H4 (cell line): Measurements from ENCODE around the gene ZDHHC8. TPM values are rescaled to one million over a fixed set of nuclear protein-coding genes. Genes with fewer than 3 reads are reported as not detected.

Source experiments
- DNase-seq: peaks from one replicate; pipeline ENCODE4 v3.0.0-alpha.2; 2015; ENCODE audit warnings: low spot score
- total RNA-seq: library from RNA; depleted of rRNA; stranded (reverse); fragments of >200 nt; shearing (Covaris generic); gene quantifications from 2 replicates; pipeline ENCODE4 v1.2.3, GENCODE V29; 2014

Gene ZDHHC8
- total RNA-seq, 1 experiment from 2014 or later, result 6.9 TPM

DNA sequence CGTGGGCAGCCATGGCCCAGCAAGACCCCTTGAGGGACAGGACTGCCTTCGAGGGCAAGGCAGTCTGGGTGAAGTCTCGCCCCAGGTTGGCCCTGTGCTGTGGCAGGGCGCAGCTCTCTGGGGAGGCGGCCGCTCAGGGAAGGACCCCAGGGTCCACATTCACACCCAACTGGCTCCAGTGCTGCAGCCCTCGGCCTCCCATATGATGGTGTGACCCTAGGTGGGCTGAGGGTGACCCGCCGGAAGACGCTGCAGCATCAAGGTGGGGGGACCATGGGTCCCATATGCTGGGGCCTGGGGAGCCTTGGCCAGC is 47.3 kb downstream of the ZDHHC8 start:
- DNase-seq, result no peak

DNA sequence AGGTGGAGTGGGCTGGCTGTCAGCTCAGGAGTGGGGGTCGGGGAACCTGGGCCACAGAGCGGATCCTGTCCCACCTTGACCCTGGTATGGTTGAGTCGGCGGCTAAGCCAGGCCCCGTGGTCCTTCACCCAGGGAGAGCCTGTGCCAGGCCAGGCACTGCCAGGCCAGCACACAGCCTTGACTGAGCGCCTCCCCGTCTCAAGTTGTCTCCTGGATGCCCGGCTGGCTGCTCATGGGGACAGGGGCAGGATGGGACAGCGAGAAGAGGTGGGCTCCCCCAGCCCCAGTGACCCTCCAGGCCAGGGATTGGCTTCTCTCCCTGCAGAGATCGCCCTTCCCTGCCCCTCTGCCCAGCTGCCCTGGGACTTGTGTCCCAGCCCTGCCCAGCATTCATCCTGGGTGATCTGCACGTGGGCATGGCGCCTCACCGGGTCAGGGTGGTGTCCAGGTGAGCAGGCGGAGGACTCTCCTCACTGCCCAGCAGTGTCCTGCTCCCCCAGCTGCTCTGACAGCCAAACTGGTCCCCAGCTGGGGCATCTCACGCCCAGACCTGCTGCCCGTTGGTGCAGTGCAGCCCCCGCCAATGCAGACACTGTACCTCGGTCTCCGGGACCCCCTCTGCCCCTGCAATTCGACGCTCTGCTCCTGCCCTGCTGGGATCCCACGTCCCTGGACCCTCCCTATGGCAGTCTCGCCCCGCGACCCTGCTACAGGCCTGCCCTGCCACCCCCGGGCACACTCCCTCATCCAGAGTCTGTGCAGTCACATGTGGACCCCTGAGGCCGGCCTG is 48.0 kb downstream of the ZDHHC8 start:
- DNase-seq, result no peak

DNA sequence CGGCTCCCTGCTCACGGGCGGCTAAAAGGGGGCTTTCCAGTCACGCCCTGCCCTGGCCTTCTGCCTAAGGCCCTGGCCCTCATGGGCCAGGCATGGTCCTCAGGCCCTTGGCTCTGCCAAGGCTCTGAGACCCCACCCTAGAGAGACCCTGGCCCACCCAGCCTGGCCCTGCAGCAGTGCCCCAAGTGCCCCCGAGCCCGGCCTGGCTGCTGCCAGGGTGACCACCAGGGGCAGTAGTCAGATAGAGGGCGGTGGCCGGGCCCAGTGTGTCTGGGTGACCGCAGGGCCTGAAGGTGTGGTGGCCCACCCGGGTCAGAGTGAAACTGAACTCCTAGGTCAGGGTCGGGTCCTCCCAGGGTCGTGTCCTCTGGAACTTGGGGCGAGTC is 48.6 kb downstream of the ZDHHC8 start:
- no peak for DNase-seq

DNA sequence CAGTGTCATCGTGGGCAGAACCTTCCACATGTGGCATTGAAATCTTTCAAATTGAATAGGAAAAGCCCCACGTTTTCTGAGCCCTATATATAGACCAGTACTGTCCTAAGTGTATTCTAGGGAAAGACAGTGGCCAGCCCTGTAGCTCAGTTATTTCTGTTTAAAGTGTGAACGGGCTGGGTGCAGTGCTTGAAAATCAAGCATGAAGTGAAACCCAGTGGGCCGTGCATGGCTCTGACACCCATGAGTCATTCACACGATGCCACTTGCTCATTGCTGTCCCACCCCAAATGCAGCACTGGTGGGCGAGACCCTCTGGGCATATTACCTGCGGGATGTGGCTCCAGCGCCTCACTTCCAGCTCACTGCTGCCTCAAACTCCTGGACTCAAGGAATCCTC is 49.0 kb downstream of the ZDHHC8 start:
- DNase-seq, result no peak

DNA sequence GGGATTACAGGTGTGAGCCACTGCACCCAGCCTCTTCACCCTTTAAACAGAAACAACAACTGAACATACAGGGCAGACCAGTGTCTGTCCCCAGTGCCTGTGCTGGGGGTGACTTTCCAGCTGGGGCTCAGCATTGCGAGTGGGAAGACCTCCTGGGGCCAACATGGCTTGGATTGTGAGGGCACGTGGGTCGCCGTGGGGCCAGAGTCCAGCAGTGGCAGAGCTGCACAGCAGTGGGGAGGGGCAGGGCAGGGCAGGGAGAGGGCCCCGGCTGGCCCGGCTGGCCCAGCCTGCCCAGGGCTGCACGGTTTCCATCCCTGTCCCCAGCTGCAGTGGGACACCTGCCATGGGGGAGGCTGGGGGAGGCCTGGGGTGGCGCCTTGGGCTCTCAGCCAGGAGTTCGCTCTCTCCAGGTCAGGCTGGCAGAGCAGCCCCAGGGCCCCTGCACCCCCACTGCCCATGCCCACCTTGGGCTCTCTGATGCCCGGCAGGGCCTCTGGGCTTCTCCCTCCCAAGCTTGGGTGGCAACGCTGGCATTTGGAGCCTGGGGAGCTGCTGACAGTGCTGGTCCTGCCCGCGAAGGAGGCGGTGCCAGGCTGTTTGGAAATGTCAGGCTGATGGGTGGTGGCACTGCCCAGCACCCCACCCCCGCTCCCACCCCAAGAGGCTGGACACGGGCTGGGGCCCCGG is 49.7 kb downstream of the ZDHHC8 start:
- DNase-seq, result no peak

DNA sequence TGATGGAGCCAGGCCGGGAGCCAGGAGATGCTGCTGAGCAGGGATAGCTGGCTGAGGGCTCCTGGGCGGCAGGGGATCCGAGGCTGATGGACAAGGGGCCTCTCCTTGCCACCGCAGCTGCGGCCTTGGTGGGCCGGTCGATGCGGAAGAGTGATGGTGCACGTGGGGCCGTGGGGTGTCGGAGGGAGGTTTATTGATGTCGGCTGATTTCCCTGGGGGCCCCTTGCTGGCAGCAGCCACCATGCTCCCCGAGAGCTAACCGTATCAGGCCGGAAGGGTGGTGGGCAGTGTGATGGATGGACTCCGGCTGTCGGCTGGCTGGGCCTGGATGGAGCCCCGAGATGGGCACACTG is 50.3 kb downstream of the ZDHHC8 start:
- DNase-seq, result no peak

DNA sequence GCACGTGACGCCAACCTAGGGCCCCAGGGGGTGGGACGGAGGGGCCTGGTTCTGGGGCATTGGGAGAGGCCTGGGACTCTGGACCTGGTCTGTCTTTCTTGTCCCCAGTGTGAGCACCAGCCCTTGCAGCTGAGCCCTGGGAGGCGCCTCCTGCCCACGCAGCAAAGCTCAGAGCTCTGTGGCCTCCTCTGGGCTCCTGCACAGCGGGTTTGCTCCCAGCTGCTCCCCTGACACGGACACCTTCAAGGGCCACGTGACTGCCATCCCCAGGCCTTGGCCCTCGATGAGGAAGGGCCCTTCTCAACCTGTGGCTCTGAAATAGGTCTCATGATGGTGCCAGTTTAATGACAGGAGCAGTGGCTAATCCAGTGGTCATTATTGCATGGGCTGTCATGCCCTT is 50.8 kb downstream of the ZDHHC8 start:
- no peak for DNase-seq

DNA sequence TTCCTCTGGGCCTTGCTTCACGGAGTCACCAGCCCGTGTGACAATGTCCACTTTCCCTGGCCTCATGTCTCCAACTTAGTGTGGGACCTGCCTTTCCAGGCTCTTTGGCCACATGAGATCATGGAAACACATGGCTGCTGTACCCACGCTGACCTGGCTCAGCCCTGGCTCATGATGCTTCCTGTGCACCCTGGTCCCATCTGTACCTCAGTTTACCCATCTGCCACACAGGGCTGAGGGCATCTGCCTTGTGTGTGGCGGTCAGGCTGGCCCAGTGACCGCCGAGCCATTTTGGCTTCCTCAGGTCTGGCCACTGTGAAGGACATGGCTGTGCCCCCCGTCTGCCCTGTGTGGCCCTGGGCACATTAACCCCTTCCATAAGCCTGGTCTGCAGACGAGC is 51.5 kb downstream of the ZDHHC8 start:
- DNase-seq, result no peak

DNA sequence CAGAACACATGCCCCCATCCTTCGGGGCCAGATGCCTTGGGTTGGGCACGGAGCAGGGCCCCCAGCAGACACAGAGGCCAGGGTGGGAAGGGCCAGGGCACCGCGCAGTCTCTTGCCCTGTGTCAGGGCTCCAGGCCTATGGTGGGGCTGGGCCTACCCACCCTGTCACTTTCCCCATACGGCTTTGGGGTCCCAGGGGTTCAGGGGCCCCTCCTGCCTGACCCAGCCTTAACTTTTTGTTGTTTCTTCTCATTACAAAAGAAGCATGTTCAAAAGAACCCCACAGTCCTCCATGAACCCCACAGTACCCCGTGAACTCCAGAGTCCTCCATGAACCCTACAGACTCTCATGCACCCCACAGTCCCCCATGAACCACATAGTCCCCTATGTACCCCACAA is 52.2 kb downstream of the ZDHHC8 start:
- DNase-seq, result no peak

DNA sequence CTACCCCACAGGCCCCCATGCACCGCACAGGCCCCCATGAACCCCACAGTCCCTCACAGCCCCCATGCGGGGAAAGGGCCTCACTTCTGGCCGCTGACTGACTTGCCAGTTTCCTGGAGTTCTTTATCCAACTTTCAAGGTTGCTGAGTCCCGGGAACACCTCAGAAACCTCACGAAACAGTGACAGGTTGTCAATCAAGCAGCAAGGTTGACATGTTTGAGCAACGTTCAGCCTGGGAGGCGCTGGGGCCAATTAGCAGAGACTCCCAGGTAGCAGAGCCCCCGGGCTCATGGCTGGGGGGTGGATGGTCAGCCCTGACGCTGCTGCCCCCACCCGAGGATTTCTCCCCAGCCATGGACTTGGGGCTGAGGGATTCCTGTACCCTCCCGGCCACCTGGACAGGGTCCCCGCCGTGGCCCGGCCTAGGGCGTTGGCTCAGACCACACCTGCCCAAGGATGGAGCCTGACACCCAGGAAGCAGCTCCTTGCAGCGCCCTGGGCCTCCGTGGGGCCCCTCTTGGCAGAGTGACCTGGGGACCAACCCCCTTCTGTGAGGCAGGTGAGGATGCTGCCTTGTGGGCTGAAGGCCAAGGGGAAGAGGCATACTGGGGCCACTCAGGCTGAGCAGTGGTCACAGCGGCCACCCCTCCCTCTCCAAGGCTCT is 53.0 kb downstream of the ZDHHC8 start:
- no peak for DNase-seq

DNA sequence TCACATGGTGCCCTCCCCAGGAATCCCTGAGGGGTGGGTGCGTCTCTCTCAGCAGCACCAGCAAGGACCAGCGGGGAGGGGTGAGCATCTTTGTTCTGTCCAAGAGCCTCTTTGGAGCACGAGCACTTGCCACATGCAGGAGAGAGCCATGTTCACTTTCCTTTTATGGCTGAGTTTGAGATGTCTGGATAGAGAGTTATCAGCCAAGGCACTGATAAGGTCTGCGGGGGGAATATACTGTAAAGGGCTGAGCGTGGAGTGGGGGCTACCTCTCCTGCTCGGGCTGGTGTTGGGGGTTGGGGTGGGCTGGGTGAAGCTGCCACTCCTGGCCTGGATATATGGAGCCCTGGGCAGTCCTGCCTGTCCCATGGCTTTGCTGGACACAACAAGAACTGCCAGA is 54.1 kb downstream of the ZDHHC8 start:
- no peak for DNase-seq

DNA sequence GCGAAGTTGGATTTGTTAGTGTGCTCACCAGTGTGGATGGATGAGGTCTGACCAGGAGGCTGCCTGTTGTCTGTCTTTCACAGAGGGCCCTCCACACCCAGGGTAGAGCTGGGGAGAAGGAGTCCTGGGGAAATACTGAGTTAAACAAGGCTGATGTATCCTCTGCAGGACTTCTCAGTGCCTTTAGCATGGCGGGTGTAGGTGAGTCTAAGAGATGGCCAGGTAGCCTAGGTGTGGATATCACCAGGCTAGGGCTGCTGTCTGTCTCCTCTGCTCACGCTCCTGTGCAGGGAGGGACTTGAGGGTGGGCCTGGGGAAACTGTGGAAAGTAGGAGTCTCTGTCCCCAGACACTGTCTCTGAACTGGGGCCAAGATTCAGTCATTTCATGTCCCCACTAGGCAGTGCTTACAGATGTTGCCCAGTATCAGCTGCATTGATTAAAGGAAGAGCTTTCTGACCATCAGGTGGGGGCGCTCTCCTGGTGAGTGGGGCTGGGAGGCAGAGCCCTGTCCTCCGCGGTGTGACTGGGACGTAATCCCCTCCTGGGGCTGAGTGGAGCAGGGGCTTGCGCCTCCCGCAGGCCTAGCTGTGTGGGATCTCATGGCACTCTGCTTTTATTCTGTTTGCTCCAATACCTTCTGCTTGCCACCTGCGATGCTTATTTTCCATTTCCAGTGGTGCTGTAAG is 54.7 kb downstream of the ZDHHC8 start:
- DNase-seq, result no peak

DNA sequence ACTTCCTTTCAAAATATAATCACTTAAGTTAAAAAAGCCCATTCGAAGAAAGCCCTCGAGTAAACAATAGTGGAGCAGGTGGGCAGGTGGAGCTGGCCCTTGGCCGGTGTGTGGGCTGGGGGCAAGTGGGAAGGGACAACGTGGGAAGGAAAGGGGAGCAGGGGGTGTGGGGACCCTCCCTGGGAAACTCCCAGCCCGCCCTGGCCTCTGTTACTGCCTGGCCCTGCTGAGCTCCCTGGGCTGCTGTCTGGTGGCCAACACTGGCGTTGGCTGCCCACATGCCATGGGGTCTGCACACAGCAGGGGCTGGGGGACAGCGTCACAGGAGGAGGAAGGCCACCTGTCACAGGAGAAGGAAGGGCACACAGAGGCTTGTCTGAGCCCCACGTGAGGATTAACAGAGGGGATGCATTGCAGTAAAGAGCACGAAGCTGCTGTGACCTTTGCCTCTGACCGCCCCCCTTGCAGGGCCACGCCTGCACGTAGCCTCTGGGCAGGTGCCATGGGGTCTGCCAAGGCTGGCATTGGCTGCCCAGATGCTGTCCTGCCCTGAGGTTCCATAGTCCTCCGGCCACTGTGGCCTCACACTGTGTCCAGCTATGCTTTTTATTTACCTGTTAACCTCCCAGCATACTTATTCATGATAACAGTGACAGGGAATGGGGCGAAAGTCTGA is 55.4 kb downstream of the ZDHHC8 start:
- no peak for DNase-seq

DNA sequence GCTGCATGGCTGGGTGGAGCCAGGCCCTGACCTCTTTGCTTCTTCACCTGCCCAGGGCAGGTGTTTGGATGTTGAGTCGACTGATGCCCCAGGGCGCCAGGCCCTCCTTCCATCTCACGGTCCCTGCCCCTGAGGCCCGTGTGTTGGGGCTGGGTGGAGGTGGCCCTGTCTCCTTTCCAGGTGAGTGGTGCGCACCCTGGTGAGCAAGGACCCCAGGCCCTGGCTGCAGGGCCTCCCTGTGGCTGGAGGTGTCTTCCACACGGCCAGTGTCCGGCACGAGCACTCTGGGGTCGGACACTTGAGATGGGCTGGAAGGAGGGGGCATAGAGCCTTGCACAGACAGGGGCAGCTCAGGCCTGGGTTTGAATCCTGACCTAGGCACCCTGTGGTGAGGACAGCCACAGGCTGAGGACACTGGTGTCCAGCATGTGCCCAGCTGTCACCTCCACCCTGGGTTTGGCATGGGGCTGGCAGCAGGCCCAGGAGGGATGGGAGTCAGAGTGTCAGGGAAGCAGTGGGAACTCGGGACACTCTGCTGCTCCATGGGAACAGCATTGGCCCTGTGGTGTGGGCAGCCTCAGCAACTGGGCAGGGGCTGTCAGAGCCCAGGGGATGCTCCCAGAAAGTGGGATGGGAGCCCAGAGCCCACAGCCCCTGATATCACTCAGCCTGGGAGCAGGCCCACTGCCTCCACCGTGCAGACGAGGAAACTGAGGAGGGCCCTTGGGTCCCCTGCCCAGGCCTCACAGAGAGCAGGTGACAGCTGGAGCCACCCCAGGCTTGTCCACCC is 56.4 kb downstream of the ZDHHC8 start:
- no peak for DNase-seq

DNA sequence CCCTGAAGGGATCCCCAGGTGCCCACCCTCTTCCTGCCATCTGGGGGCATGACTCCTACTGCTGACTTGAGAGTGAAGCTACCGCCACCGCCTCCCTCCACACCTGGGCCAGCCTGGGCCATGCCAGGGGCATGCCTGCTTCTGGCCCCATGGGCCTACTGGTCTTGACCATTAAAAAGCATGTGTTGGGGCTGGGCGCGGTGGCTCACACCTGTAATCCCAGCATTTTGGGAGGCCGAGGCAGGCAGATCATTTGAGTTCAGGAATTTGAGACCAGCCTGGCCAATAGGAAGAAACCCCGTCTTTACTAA is 56.9 kb downstream of the ZDHHC8 start:
- no peak for DNase-seq

DNA sequence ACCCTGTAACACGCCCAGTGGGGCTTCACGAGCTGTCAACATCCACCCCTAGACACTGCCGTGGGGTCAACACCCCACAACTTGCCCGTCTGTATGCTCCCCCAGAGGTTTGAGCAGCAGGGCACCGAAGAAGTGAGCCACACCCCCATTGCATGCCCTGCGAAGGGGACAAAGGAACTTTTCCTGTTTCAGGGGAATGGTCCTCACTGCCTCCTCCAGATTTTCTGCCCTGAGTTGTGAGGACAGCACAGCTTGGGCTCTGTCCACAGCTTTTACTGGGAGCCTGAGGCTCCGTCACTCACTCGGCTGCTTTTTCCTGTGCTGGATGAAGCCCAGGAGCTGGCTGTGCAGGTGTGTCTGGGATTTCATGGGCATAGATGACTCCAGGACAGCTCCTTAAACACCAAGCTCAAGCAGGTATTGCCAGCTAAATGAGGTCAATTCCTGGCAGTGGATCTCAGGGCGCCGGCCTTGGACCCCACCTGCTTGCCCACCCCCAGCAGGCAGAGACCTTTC is 59.5 kb downstream of the ZDHHC8 start:
- no peak for DNase-seq

DNA sequence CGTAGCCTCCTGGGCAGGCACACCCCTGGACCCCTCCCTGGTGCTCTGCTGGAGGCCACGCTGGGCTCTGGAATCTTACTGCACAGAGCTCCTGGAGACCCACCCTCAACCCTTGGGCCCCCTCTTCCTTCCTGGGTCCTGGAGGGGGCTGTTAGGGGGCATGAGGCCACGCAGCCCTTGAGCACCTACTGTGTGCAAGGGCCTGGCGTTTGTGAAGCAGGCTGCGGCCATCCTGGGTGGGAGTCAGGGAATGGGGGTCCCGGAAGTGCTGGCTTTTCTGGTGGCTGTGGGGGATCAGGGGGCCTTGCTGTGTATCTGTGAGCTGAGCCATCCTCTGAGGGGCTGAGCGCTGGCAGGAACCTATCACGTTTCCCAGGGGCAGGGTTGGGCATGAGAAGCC is 60.2 kb downstream of the ZDHHC8 start:
- DNase-seq, result no peak

DNA sequence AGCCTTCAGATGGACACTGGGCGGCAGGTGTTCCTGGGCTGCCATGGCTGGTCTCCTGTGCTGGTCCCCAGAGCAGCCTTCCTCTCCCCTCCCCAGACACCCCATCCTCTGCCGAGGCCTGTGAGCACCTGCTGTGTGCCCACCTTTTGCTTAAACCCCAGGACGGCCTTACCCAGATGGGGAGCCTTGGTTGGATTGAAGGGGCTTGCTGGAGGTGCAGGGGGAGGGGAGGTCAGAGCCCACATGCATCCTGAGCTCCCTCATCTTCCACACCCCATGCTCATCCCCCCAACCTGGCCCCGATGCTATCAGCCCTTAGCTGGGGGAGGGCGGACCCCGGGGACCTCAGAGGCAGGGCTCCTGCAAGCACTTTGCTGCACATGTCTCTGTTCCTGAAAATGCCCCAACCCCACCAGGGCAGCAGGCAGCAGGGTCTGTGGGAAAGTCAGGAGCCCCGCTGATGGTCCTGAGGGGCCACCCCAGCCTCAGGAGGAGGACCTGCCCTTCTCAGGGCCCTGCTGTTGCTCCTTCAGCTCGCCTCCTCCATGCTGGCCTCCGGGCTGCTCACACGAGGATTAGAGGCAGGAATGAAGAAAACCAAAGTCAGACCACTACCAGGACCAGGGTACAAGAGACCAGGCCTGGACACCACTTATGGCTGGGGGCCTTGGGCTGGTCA is 60.8 kb downstream of the ZDHHC8 start:
- DNase-seq, result no peak

DNA sequence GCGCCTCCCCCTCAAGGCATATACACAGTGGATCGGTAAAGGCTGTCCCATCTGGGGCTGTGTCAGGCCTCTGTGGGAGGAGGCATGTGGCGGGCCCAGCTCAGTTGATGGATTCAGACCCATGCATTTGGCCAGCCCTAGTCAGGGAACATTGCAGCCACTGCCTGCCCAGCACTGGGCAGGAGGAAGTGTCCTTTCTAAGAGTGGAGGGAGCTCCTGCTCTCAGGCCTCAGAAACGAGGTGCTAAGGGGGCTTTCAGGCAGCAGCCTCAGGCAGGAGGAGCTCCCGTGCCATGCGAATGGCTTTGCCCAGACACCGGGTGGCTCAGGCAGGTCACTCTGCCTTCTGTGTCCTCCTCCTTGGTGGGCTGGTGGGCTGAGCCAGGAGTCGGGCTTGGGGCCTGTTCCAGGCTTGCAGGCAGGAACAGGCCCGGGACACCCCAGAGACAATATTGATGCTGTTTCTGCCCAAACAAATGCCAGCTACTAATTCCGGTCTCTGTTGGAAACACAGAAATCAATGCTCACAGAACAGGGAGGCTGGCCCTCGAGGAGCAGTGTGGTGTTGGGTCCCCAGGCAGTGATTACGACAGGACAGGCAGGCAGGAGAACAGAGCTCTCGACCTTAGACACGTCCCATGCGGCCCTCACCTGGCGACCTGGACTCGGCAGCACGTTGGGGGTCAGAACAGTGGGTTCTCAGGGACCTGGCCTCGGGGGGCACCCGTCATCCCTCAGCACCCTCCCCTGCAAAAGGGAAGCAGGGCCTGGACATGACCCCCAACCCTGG is 61.6 kb downstream of the ZDHHC8 start:
- no peak for DNase-seq
